ENCODE data around the gene MON2. TPM values are rescaled to one million over a fixed set of nuclear protein-coding genes. Genes with fewer than 3 reads are reported as not detected.
"Not testable (repeated sequence)": the region's sequence is repeated elsewhere in the genome, so short reads cannot be mapped to it uniquely, and the experiment has no call there.

The MON2 gene
- total RNA-seq, 2 experiments from 2014 or later = 29.2 to 29.8 TPM

DNA sequence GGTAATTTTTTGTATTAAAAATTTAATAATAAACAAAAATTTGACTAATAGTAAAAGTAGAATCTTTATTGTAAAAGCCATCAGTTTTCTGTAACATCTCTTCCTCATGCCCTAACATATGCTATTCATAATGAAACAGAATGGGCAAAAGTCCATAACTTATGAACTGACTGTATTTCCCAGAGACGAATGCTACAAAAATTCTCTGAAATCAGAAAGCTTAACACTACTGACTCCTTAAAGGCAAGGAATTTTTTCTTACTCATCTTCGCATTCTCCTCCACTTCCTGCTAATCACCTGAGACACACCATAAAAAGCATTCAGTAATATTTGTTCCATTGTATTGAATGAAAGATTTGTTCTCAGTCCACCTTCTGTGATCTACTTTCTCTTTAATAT lies 17.6 kb downstream of the MON2 start:
- H3K27ac Mint-ChIP-seq = no peak overlapping the region
- no peaks in the 10 kb centered on the region for H3K27me3 Mint-ChIP-seq (ENCODE audit: low read depth)
- no peak for DNase-seq
- peaks cover 18% of the 10 kb centered on the region for H3K36me3 Mint-ChIP-seq (ENCODE audit: low read depth)
- H3K4me3 Mint-ChIP-seq = no peak overlapping the region
- peaks cover 20% of the 10 kb centered on the region for H3K4me1 Mint-ChIP-seq (ENCODE audit: low read depth)
- intact Hi-C loops (cut with micrococcal nuclease) = loop anchor here (2.0 kb wide), 1 partner anchor 15 kb away; no protein-coding TSS in a partner anchor
- CTCF ChIA-PET = no interaction called here
- no peaks in the 10 kb centered on the region for H3K9me3 Mint-ChIP-seq

DNA sequence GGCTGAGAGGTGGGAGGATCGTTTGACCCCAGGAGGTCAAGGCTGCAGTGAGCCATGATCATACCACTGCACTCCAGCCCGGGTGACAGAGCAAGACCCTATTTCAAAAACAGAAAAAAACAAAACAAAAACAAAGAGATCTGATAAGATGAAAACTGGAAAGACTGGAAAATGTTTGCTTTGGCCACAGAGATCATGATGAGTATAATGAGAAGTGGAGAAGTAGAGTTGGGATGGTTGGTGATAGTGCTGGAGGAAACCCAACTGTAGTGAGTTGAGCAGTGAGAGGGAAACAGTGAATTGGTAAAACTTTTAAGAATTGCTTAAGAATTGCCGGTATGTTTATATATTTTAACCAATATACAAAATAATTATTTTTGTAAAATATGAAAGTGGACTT lies 39.2 kb downstream of the MON2 start:
- intact Hi-C loops (cut with micrococcal nuclease) = no loop called here
- no peak overlapping the region for H3K27ac Mint-ChIP-seq
- peaks cover 1% of the 10 kb centered on the region for H3K9me3 Mint-ChIP-seq
- DNase-seq = no peak
- no peaks in the 10 kb centered on the region for H3K4me1 Mint-ChIP-seq (ENCODE audit: low read depth)
- peaks cover 44% of the 10 kb centered on the region for H3K36me3 Mint-ChIP-seq (ENCODE audit: low read depth)
- CTCF ChIA-PET = no interaction called here
- no peak overlapping the region for H3K4me3 Mint-ChIP-seq
- H3K27me3 Mint-ChIP-seq (ENCODE audit: low read depth) = no peaks in the 10 kb centered on the region

DNA sequence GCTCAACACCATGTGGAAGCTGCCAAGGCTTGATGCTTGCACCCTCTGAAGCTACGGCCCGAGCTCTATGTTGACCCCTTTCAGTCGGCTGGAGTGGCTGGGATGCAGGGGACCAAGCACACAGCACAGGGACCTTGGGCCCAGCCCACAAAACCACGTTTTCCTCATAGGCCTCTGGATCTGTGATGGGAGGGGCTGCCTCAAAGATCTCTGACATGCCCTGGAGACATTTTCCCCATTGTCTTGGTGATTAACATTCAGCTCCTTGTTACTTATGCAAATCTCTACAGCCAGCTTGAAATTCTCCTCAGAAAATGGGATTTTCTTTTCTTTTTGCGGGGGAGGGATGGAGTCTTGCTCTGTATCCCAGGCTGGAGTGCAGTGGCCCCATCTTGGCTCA lies 46.3 kb downstream of the MON2 start:
- peaks cover 16% of the 10 kb centered on the region for H3K9me3 Mint-ChIP-seq
- H3K27me3 Mint-ChIP-seq (ENCODE audit: low read depth) = no peaks in the 10 kb centered on the region
- CTCF ChIA-PET = no interaction called here
- DNase-seq = no peak
- peaks cover 56% of the 10 kb centered on the region for H3K36me3 Mint-ChIP-seq (ENCODE audit: low read depth)
- intact Hi-C loops (cut with micrococcal nuclease) = no loop called here
- H3K4me1 Mint-ChIP-seq (ENCODE audit: low read depth) = peaks cover 11% of the 10 kb centered on the region
- H3K4me3 Mint-ChIP-seq = no peak overlapping the region
- H3K27ac Mint-ChIP-seq = no peak overlapping the region

DNA sequence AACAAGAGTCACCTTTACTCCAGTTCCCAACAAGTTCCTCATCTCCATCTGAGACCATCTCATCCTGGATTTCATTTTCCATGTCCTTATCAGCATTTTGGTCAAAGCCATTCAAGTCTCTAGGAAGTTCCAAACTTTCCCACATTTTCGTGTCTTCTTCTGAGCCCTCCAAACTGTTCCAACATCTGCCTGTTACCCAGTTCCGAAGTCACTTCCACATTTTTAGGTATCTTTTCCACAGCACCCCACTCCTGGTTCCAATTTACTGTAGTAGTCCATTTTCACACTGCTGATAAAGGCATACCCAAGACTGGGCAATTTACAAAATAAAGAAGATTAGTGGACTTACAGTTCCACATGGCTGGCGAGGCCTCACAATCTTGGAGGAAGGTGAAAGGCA lies 47.5 kb downstream of the MON2 start:
- intact Hi-C loops (cut with micrococcal nuclease) = not testable (repeated sequence)

DNA sequence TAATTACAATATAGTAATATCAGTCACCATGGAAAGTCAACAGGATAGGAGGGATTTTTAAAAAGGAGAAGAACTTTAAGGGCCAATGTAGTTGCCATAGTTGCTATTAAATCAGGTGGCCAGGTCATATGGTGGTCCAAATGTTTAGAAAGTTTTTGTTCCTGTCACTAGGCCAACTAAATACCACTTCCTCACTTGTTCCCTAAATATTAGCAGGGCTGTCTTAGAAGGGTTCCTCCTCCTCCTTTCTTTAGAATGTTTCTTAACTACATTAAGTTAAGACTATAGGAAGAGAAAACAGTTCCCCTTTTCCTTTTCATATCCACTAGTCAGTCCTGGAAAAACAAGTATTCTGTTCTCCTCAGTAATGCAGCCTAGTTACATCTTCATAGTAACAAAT lies 50.3 kb downstream of the MON2 start:
- CTCF ChIA-PET = no interaction called here
- Mint-ChIP-seq H3K4me3 (no peak overlapping the region), H3K4me1 (ENCODE audit: low read depth) (peaks cover 16% of the 10 kb centered on the region), H3K27ac (no peak overlapping the region), H3K36me3 (ENCODE audit: low read depth) (peaks cover 31% of the 10 kb centered on the region), H3K9me3 (peaks cover 10% of the 10 kb centered on the region), H3K27me3 (ENCODE audit: low read depth) (no peaks in the 10 kb centered on the region)
- intact Hi-C loops (cut with micrococcal nuclease) = no loop called here
- no peak for DNase-seq

More for the DNA sequence above, 47.5 kb downstream of the MON2 start:
- H3K27me3 Mint-ChIP-seq (ENCODE audit: low read depth); H3K27ac Mint-ChIP-seq; DNase-seq; CTCF ChIA-PET; H3K4me3 Mint-ChIP-seq: not testable (repeated sequence)
- H3K4me1 Mint-ChIP-seq (ENCODE audit: low read depth) = peaks cover 11% of the 10 kb centered on the region
- peaks cover 16% of the 10 kb centered on the region for H3K9me3 Mint-ChIP-seq
- H3K36me3 Mint-ChIP-seq (ENCODE audit: low read depth) = peaks cover 52% of the 10 kb centered on the region

DNA sequence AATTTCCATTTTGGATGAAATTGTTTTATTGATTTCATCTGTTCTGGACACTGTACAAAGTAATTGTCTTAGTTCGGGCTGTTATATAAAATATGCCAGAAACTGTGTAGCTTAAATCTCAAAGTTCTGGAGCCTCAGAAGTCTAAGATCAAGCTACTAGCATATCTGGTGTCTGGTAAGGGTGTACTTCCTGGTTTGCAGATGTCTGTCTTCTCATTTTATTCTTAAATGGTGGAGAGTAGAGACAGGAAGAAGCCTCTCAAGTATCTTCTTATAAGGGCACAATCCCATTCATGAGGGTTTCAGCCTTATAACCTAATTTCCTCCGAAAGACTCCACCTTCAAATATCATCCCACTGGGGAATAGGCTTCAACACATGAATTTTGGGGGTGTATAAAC lies 51.3 kb downstream of the MON2 start:
- no peak for DNase-seq
- no peak overlapping the region for H3K27ac Mint-ChIP-seq
- H3K36me3 Mint-ChIP-seq (ENCODE audit: low read depth) = peaks cover 24% of the 10 kb centered on the region
- no peak overlapping the region for H3K4me3 Mint-ChIP-seq
- peaks cover 9% of the 10 kb centered on the region for H3K9me3 Mint-ChIP-seq
- CTCF ChIA-PET = interaction anchor here (0.7 kb wide), 1 partner anchor 133 kb away, joined by 3 read pairs; no protein-coding TSS in a partner anchor
- H3K4me1 Mint-ChIP-seq (ENCODE audit: low read depth) = peaks cover 20% of the 10 kb centered on the region
- H3K27me3 Mint-ChIP-seq (ENCODE audit: low read depth) = no peaks in the 10 kb centered on the region
- intact Hi-C loops (cut with micrococcal nuclease) = no loop called here

DNA sequence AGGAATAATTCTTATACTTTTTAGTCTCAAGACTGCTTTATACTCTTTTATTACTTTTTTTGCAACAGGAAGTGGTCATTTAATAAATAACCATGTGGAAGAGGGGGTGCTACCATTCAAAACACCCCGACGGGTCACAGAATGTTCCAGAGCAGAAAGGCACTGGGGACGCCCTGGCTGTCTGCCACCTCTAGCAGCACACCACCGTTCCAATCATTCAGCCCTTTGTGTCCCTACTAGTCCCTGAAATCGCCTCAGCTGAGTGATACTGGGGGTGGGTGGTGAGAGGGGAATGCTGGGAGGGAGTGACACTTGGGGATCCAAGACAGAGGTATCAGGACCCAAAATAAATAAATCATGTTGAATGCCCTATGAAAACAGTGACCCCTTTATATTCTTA lies 52.4 kb downstream of the MON2 start:
- DNase-seq = no peak
- Mint-ChIP-seq H3K9me3 (peaks cover 4% of the 10 kb centered on the region), H3K27me3 (ENCODE audit: low read depth) (no peaks in the 10 kb centered on the region), H3K4me3 (no peak overlapping the region), H3K36me3 (ENCODE audit: low read depth) (peaks cover 18% of the 10 kb centered on the region), H3K4me1 (ENCODE audit: low read depth) (peaks cover 30% of the 10 kb centered on the region), H3K27ac (no peak overlapping the region)
- CTCF ChIA-PET = no interaction called here
- intact Hi-C loops (cut with micrococcal nuclease) = no loop called here

DNA sequence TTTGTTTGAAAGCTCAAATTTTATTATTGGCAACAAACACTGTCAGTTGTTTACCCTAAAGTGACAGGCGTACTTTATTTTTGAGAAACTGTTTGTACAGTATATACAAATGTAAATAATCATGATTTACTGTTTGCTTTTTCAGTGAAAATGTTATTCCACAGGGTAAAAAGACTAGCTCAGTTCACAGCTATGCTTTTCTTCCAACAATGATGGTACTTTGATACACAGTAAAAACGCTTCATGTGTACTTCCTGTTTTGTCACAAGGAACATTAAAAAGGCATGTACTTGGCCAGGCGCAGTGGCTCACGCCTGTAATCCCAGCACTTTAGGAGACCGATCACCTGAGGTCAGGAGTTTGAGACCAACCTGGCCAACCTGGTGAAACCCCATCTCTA lies 53.7 kb downstream of the MON2 start:
- CTCF ChIA-PET = interaction anchor here (0.6 kb wide), 2 partner anchors 274 to 1716 kb away, joined by 3 to 4 read pairs; no protein-coding TSS in a partner anchor
- Mint-ChIP-seq H3K4me1 (ENCODE audit: low read depth) (peaks cover 42% of the 10 kb centered on the region), H3K9me3 (peaks cover 2% of the 10 kb centered on the region), H3K4me3 (no peak overlapping the region), H3K36me3 (ENCODE audit: low read depth) (peaks cover 14% of the 10 kb centered on the region), H3K27ac (no peak overlapping the region), H3K27me3 (ENCODE audit: low read depth) (no peaks in the 10 kb centered on the region)
- no peak for DNase-seq
- intact Hi-C loops (cut with micrococcal nuclease) = loop anchor here (5.0 kb wide), 2 partner anchors 62 to 258 kb away; partner anchors contain the start of gene USP15

DNA sequence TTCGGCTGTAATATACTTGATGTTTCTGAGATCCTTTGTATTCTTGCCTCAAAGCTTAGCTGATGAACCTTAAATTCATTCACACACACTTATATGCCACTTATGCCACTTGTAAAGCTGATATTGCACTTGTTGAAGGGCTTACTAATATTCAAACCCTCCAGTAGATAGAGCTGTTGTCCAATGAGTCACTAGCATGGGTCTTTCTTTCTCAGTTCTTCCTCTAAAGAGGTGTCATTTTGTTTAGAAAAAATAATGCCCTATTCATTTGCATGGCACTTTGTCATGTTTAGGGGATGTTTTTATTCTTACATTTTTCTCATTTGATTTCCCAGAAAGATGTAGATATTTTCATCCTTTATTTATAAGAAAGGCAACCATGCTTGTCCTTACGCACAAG lies 56.4 kb downstream of the MON2 start:
- H3K27me3 Mint-ChIP-seq (ENCODE audit: low read depth) = no peaks in the 10 kb centered on the region
- H3K4me1 Mint-ChIP-seq (ENCODE audit: low read depth) = peaks cover 36% of the 10 kb centered on the region
- peaks cover 10% of the 10 kb centered on the region for H3K36me3 Mint-ChIP-seq (ENCODE audit: low read depth)
- no peak overlapping the region for H3K4me3 Mint-ChIP-seq
- intact Hi-C loops (cut with micrococcal nuclease) = loop anchor here (1.0 to 5.0 kb wide), 8 partner anchors 56 to 276 kb away; partner anchors contain the start of genes MON2 and USP15
- CTCF ChIA-PET = interaction anchor here (1.0 to 1.8 kb wide), 10 partner anchors 26 to 290 kb away, joined by 3 to 6 read pairs (median 3); no protein-coding TSS in a partner anchor
- no peak overlapping the region for H3K27ac Mint-ChIP-seq
- no peak for DNase-seq
- H3K9me3 Mint-ChIP-seq = no peaks in the 10 kb centered on the region

DNA sequence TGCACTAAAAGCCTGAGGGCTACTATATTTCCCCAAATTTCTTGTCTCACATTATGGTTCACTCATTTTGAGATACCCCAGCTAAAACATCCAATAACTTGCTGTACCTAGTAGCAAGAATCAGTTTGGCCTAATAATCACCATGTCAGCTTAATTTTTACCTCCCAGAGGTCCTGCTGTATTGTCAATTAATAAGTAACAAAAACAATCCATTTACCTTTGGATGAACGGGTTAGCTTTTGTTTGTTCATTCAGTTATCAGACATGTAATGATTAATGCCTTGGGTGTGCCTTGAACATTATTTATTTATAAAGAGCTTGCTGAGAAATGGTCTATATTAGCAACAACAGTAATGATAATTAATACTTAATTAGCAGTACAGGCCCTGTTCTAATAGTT lies 57.0 kb downstream of the MON2 start:
- intact Hi-C loops (cut with micrococcal nuclease) = loop anchor here (1.0 to 5.0 kb wide), 8 partner anchors 57 to 276 kb away; partner anchors contain the start of genes MON2 and USP15
- Mint-ChIP-seq H3K4me3 (no peak overlapping the region), H3K27ac (no peak overlapping the region), H3K9me3 (no peaks in the 10 kb centered on the region), H3K36me3 (ENCODE audit: low read depth) (peaks cover 10% of the 10 kb centered on the region), H3K27me3 (ENCODE audit: low read depth) (no peaks in the 10 kb centered on the region), H3K4me1 (ENCODE audit: low read depth) (peaks cover 36% of the 10 kb centered on the region)
- CTCF ChIA-PET = interaction anchor here (0.6 to 2.0 kb wide), 13 partner anchors 25 to 289 kb away, joined by 3 to 6 read pairs (median 3); no protein-coding TSS in a partner anchor
- no peak for DNase-seq

DNA sequence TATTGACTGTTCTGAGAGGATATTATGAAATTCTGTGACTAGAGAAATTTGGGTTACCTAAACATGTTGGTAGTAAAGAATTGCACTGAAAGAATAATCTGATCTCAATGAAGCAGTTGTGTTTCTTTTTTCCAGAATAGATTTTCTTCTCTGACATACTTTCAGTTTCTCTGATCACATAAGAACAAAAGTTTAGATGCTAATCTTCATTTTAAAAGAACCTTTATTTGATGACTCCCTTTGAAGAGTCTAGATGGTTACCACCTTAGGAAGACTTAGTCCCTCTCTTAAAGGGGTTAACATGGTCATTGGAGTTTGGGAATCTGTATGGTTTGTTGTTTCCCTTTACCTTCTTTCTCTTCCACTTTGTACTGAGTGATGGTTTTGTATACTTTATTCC lies 58.6 kb downstream of the MON2 start:
- Mint-ChIP-seq H3K27ac (peak overlapping the region; percentile 30), H3K4me3 (no peak overlapping the region), H3K27me3 (ENCODE audit: low read depth) (no peaks in the 10 kb centered on the region), H3K36me3 (ENCODE audit: low read depth) (peaks cover 4% of the 10 kb centered on the region), H3K4me1 (ENCODE audit: low read depth) (peaks cover 31% of the 10 kb centered on the region), H3K9me3 (no peaks in the 10 kb centered on the region)
- no peak for DNase-seq
- intact Hi-C loops (cut with micrococcal nuclease) = loop anchor here (5.0 kb wide), 1 partner anchor 287 kb away; no protein-coding TSS in a partner anchor
- CTCF ChIA-PET = interaction anchor here (1.2 to 2.3 kb wide), 3 partner anchors 78 to 269 kb away, joined by 4 to 8 read pairs (median 4); no protein-coding TSS in a partner anchor

DNA sequence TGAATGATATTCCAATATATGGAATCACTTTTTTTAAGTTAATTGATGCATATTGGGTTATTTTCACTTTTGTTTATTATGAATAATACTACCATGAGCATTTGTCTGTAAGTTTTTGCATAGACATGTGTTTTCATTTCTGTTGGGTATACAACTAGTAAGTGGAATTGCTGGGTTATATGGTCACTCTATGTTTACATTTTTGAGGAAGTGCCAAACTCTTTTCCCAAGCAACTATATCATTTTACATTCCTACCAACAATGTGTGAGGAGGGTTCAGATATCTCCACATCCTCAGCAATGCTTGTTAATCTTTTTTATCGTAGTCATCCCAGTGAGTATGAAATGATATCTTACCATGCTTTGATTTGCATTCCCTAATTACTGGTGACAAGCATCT lies 64.0 kb downstream of the MON2 start:
- no peaks in the 10 kb centered on the region for H3K27me3 Mint-ChIP-seq (ENCODE audit: low read depth)
- peaks cover 19% of the 10 kb centered on the region for H3K36me3 Mint-ChIP-seq (ENCODE audit: low read depth)

DNA sequence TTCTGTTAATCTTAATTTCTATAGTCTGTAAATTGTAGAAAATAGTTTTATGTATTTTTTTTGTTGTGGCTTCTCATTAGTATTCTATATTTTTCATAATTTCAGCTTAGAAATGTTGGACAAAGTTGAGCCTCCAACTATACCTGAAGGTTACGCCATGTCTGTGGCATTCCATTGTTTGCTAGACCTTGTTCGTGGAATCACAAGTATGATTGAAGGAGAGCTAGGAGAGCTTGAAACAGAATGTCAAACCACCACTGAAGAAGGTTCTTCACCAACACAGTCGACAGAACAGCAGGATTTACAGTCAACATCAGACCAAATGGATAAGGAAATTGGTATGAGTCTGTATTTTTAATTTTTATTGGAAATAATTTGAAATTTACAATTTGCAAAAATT lies 65.7 kb downstream of the MON2 start:
- Mint-ChIP-seq H3K9me3 (no peaks in the 10 kb centered on the region), H3K4me1 (ENCODE audit: low read depth) (no peaks in the 10 kb centered on the region), H3K4me3 (no peak overlapping the region), H3K36me3 (ENCODE audit: low read depth) (peaks cover 21% of the 10 kb centered on the region), H3K27ac (no peak overlapping the region), H3K27me3 (ENCODE audit: low read depth) (no peaks in the 10 kb centered on the region)
- no peak for DNase-seq
- intact Hi-C loops (cut with micrococcal nuclease) = no loop called here
- CTCF ChIA-PET = no interaction called here

More for the DNA sequence above, 64.0 kb downstream of the MON2 start:
- intact Hi-C loops (cut with micrococcal nuclease) = no loop called here
- no peaks in the 10 kb centered on the region for H3K9me3 Mint-ChIP-seq
- CTCF ChIA-PET = no interaction called here
- H3K27ac Mint-ChIP-seq = no peak overlapping the region
- no peak for DNase-seq
- no peak overlapping the region for H3K4me3 Mint-ChIP-seq
- H3K4me1 Mint-ChIP-seq (ENCODE audit: low read depth) = peaks cover 3% of the 10 kb centered on the region
